SJSA1 (cell line): ENCODE measurements around the gene SLC22A15. TPM values are rescaled to one million over a fixed set of nuclear protein-coding genes. Genes with fewer than 3 reads are reported as not detected.

Source experiments
- DNase-seq, 2 experiments: peaks; one replicate each; pipeline ENCODE4 v3.0.0-alpha.2; 2015 to 2020; ENCODE audit warnings: low spot score in 2 of 2, low read depth in 1 of 2
- H3K27ac ChIP-seq: fragments of 250-450 bp; sonication (Bioruptor Pico); 2 replicates; pipeline ENCODE4 v1.5.1; 2020; ENCODE audit warnings: mild to moderate bottlenecking, moderate library complexity
- H3K27me3 ChIP-seq: fragments of 250-450 bp; sonication (Bioruptor Pico); replicated peaks from 2 replicates; pipeline ENCODE4 v1.5.1; 2020; ENCODE audit warnings: mild to moderate bottlenecking, moderate library complexity
- H3K36me3 ChIP-seq: fragments of 250-450 bp; sonication (Bioruptor Pico); 2 replicates; pipeline ENCODE4 v1.5.1; 2020; ENCODE audit warnings: mild to moderate bottlenecking
- H3K4me1 ChIP-seq: fragments of 250-450 bp; sonication (Bioruptor Pico); replicated peaks from 2 replicates; pipeline ENCODE4 v1.6.1; 2021; ENCODE audit warnings: mild to moderate bottlenecking
- H3K4me3 ChIP-seq: fragments of 250-450 bp; sonication (Bioruptor Pico); 2 replicates; pipeline ENCODE4 v1.5.1; 2020; ENCODE audit warnings: mild to moderate bottlenecking
- H3K9me3 ChIP-seq: fragments of 250-450 bp; sonication (Bioruptor Pico); replicated peaks from 2 replicates; pipeline ENCODE4 v1.5.1; 2020; ENCODE audit warnings: mild to moderate bottlenecking
- total RNA-seq: library from RNA; depleted of rRNA; stranded (reverse); fragments of >200 nt; shearing (Covaris generic); gene quantifications from 2 replicates; pipeline ENCODE4 v1.2.3, GENCODE V29; 2014; rRNA removed

SLC22A15 gene
- 0.94 and 4.7 TPM in 2 replicates for total RNA-seq

DNA sequence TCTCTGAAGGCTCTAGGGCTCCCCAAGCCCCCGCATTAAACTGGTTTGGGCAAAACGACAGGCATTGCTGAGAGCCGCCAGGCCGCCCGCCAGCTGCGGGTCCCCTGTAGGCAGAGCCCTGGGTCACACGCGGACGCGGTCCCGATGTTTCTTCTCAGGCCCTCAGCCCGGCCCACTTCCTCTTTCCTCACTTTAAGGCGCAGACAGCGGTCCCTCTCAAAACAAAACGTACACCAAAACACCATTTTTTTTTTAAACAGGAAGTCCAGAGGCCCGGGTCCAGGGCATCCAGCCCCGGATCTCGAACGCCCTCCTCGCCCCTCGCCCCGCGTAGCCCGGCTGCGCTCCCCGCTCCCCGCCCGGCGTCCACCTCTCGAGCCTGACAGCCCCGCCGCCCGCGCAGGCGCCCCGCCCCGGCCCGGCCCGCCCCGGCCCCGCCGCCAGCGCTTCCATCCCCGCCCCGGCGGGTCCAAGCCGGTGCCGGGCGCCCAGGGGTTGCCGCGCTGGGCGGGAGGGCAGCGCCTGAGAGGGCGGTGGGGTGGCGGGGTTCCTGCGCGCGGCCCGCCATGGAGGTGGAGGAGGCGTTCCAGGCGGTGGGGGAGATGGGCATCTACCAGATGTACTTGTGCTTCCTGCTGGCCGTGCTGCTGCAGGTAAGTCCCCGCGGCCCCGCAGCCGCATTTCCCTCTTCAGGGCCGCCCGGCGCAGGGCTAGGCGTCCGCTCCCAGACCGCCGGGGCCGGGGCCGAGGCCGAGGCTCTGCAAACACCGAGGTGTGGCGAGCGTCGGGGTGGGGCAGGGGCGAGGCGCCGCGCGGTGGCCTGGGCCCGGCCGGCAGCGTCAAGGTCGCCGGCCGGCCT, at the start of gene SLC22A15:
SLC22A15 (plus strand) TSS at position 452 of the 859 bp plus-strand sequence; CDS start at position 567, 115 bp downstream.
- Histone ChIP-seq H3K36me3 (no peaks in the 10 kb centered on the region), H3K4me1 (peaks cover 14% of the 10 kb centered on the region), H3K9me3 (no peaks in the 10 kb centered on the region), H3K27me3 (no peaks in the 10 kb centered on the region), H3K27ac (no peak within 1 kb of the TSS), H3K4me3 (peak within 1 kb of the TSS; percentile 61)
- peak; percentile 59 to 63 for DNase-seq

DNA sequence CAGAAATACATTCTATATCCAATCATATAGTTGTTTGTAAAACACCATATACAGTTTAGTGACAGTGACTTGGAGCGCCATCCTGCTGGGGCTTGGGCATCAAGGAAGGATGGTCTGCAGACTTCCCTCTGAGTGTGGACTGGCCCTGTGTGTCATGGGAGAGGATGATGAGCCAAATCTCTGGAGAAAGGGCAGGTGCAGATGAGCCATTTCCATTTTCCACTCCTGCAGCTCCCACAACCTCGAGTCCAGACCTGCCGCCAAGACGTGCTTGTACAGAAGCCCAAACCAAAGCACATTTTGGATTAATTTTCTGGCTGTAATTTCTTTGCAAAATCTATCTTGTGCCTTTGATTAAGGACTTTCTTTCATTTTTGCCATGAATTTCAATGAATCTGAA, 48.3 kb upstream of the SLC22A15 start:
- Histone ChIP-seq H3K27me3 (no peaks in the 10 kb centered on the region), H3K9me3 (no peaks in the 10 kb centered on the region)

DNA sequence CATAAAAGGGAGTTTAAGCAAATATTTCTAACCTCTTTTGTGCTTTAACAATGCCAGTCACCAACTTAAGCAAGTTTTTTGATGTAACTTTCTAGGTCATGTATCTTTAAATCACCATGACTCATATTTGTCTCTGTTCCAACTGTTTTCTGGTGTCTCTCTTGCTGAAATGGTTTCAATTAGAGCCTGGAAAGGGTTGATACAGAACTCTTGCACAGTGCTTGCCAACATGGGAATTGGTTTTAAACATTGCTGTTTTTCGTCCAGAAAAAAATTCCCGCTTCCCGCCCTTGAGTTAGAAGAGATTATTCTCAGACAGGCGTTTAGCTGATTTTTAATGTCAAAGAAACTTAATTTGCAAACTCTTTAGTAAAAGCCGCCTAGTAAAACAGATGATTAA, 46.4 kb upstream of the SLC22A15 start:
- no peak overlapping the region for H3K4me3 ChIP-seq
- DNase-seq, result peak in 1 of 2 experiments; percentile 36
- H3K9me3 ChIP-seq, result no peaks in the 10 kb centered on the region
- H3K27me3 ChIP-seq, result no peaks in the 10 kb centered on the region
- H3K36me3 ChIP-seq, result no peaks in the 10 kb centered on the region
- no peaks in the 10 kb centered on the region for H3K4me1 ChIP-seq
- 0 out of 2 replicates have a peak overlapping the region, but pooled peaks have one; percentile 7 for H3K27ac ChIP-seq

More for the DNA sequence above, 48.3 kb upstream of the SLC22A15 start:
- Histone ChIP-seq H3K4me1 (no peaks in the 10 kb centered on the region), H3K27ac (no peak overlapping the region), H3K4me3 (no peak overlapping the region), H3K36me3 (no peaks in the 10 kb centered on the region)
- no peak for DNase-seq

DNA sequence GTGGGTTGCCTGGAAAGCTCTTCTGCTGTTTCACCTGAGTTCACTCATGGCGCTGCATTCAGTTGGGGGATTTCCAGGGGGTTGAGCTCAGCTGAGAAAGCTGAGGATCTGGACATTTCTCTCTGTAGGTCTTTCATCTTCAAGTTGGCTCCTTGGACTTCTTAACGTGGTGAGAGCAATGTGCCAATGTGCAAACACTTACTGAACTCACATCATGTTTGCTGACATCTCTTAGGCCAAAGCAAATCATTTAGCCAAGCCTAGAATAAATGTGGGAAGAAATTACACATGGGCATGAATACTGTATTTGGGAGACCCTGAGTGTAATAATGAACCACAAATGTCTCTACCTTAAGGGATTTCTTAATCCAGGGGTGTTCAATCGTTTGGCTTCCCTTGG, 42.7 kb upstream of the SLC22A15 start:
- DNase-seq, result no peak
- no peak overlapping the region for H3K27ac ChIP-seq

DNA sequence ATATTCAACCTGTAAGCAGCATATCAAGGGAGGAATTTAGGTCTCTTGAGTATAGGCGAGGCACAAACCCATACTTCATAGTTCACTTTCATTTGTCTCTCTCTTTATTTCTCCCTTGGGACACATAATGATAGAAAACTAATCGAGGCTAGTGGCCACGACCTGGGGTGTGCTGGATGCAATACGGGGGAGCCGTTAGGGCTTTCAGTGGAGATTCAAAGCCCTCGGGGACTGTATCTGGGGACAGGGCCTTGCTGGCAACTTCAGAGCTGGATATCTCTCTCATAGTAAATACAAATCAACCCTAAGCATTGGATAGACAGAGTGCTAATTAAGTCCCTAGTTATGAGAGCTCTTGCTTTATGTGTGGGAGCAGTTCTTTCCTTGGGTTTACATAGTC, 36.9 kb upstream of the SLC22A15 start:
- no peak overlapping the region for H3K4me3 ChIP-seq
- no peaks in the 10 kb centered on the region for H3K9me3 ChIP-seq
- H3K27ac ChIP-seq, result no peak overlapping the region
- no peaks in the 10 kb centered on the region for H3K36me3 ChIP-seq
- no peaks in the 10 kb centered on the region for H3K4me1 ChIP-seq
- no peak for DNase-seq
- H3K27me3 ChIP-seq, result no peaks in the 10 kb centered on the region

More for the DNA sequence above, 42.7 kb upstream of the SLC22A15 start:
- no peaks in the 10 kb centered on the region for H3K27me3 ChIP-seq
- no peak overlapping the region for H3K4me3 ChIP-seq
- H3K36me3 ChIP-seq, result no peaks in the 10 kb centered on the region
- H3K4me1 ChIP-seq, result no peaks in the 10 kb centered on the region
- no peaks in the 10 kb centered on the region for H3K9me3 ChIP-seq

DNA sequence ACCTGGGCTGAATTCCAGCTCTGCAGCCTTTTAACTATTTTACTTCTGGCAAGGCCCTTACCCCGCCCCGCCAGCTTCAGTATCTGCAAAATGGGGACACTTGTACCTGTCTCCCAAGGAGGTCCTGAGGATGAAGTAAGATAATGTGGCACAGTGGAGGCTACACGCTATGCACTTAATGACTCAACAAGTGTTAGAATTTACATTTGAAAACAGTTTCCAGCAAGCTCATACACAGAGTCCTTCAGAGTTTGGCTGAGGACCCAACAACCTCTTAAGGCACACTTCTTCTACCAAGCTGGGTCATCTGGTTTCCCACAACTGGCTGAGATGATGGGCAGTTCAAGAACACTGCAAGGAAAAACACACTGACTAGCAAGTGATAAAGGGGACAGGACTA, 30.2 kb upstream of the SLC22A15 start:
- no peak for DNase-seq
- Histone ChIP-seq H3K4me1 (peaks cover 7% of the 10 kb centered on the region; the same call in 1 of the 2 replicates), H3K4me3 (no peak overlapping the region), H3K36me3 (no peaks in the 10 kb centered on the region), H3K9me3 (no peaks in the 10 kb centered on the region), H3K27me3 (no peaks in the 10 kb centered on the region), H3K27ac (no peak overlapping the region)

DNA sequence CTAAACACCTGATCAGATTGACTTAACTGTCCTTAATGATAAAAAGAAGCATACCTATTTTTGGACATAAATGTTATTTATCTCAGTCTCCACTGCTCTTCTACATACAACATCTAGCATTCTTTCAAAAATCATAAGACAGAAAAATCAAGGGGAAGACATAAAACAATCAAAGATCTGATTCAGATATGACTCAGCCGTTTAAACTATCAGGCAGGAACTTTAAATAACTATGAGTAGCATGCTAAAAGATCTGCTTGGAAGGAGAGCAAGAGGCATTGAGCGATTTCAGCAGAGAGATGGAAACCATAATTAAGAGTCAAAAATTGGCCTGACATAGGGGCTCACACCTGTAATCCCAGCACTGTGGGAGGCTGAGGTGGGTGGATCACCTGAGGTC, 27.2 kb upstream of the SLC22A15 start:
- no peak overlapping the region for H3K4me3 ChIP-seq
- H3K27ac ChIP-seq, result no peak overlapping the region
- no peaks in the 10 kb centered on the region for H3K9me3 ChIP-seq
- no peaks in the 10 kb centered on the region for H3K36me3 ChIP-seq
- DNase-seq, result no peak
- H3K4me1 ChIP-seq, result peaks cover 7% of the 10 kb centered on the region; the same call in 1 of the 2 replicates
- no peaks in the 10 kb centered on the region for H3K27me3 ChIP-seq

- H3K27me3 ChIP-seq, result no peaks in the 10 kb centered on the region
- no peaks in the 10 kb centered on the region for H3K9me3 ChIP-seq
- H3K4me1 ChIP-seq, result peaks cover 7% of the 10 kb centered on the region; the same call in 1 of the 2 replicates
- DNase-seq, result no peak
- no peaks in the 10 kb centered on the region for H3K36me3 ChIP-seq
- no peak overlapping the region for H3K27ac ChIP-seq
- H3K4me3 ChIP-seq, result no peak overlapping the region
These were observed 24.8 kb upstream of the SLC22A15 start for GRCh38 chr1:115951560-115951959.

DNA sequence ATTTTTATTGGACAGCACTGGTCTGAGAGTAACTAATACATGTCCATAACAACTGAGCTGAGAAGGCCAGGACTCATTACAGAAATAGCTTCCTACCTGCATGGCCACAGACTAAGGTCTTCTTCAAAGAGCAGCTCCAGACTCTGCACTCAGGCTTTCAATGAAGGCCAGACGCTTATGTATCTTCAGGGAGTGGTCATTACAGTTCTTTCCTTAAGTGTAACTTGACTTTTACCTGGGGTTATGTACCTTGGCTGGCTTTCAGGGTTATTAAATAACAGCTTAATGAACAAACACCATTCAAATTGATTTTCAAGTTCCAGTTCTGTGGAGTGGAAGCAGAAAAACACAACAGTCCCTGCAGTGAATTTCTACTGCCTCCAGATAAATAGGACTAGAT, 23.8 kb upstream of the SLC22A15 start:
- no peak for DNase-seq
- Histone ChIP-seq H3K27ac (no peak overlapping the region), H3K36me3 (no peaks in the 10 kb centered on the region), H3K4me1 (peaks cover 7% of the 10 kb centered on the region; the same call in 1 of the 2 replicates), H3K4me3 (no peak overlapping the region), H3K27me3 (no peaks in the 10 kb centered on the region), H3K9me3 (no peaks in the 10 kb centered on the region)

DNA sequence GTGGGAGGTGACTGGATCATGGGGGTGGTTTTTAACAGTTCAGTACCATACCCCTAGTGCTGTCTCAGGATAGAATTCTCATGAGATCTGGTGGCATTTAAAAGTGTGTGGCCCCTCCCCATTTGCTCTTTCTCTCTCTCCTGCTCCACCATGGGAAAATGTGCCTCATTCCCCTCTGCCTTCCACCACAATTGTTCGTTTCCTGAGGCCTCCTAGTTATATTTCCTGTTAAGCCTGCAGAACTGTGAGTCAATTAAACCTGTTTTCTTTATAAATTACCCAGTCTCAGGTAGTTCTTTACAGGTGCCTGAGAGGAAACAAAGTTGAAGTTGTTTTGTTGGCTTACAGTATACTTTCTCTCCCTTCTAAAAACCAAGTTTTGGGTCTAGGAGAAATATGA, 23.1 kb upstream of the SLC22A15 start:
- Histone ChIP-seq H3K36me3 (no peaks in the 10 kb centered on the region), H3K27ac (no peak overlapping the region), H3K9me3 (no peaks in the 10 kb centered on the region), H3K4me1 (peaks cover 7% of the 10 kb centered on the region; the same call in 1 of the 2 replicates), H3K4me3 (no peak overlapping the region), H3K27me3 (no peaks in the 10 kb centered on the region)
- DNase-seq, result no peak

DNA sequence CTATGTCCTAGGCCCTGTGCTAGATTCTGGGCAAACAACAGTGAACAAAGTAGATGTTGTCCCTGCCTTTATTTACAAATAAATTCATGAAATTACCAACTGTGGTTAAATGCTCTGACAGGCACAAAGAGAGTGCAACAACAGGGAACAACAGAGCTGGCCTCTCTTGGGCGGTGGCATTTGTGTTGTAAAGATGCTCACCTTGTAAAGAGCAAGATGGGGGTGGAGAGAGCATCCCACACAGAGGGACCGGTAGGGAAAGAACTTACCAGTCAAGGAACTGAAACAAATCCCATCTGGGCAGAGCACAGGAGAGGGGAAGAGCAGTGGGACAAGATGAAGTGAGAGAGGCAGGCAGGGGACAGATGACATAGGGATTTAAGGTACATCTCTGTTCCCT, 21.6 kb upstream of the SLC22A15 start:
- Histone ChIP-seq H3K36me3 (no peaks in the 10 kb centered on the region), H3K27me3 (no peaks in the 10 kb centered on the region), H3K9me3 (no peaks in the 10 kb centered on the region), H3K27ac (no peak overlapping the region), H3K4me1 (peaks cover 2% of the 10 kb centered on the region; the same call in 1 of the 2 replicates), H3K4me3 (no peak overlapping the region)
- DNase-seq, result no peak

GRCh38 chr1:115955228-115955627, 21.1 kb upstream of the SLC22A15 start:
- Histone ChIP-seq H3K36me3 (no peaks in the 10 kb centered on the region), H3K9me3 (no peaks in the 10 kb centered on the region), H3K27ac (no peak overlapping the region), H3K27me3 (no peaks in the 10 kb centered on the region), H3K4me1 (no peaks in the 10 kb centered on the region), H3K4me3 (no peak overlapping the region)
- DNase-seq, result no peak

- DNase-seq, result no peak
- Histone ChIP-seq H3K4me3 (no peak overlapping the region), H3K36me3 (no peaks in the 10 kb centered on the region), H3K9me3 (no peaks in the 10 kb centered on the region), H3K4me1 (no peaks in the 10 kb centered on the region), H3K27ac (no peak overlapping the region), H3K27me3 (no peaks in the 10 kb centered on the region)
These were observed 17.4 kb upstream of the SLC22A15 start for GRCh38 chr1:115958866-115959265.

DNA sequence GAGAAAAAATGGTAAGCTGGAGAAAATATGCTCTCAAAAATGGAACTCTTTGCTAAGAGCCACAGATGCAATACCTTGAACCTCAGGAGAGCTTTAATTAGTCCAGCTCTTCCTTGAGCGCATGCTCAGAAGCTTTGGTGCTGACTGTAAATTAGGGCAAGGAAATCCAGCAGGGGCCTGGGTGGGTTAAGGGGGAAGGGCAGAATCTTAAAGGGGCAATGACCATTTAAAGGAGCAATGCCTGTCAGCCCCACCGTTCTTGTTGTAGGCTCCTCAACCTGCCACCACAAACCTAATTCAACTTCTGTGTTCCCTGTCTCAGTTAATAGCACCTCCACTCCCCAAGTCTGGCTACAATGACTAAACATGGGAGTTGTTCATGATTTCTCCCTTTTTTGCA, 6.8 kb upstream of the SLC22A15 start:
- no peak overlapping the region for H3K27ac ChIP-seq
- no peaks in the 10 kb centered on the region for H3K9me3 ChIP-seq
- H3K4me3 ChIP-seq, result no peak overlapping the region
- H3K4me1 ChIP-seq, result no peaks in the 10 kb centered on the region
- DNase-seq, result no peak
- H3K36me3 ChIP-seq, result no peaks in the 10 kb centered on the region
- H3K27me3 ChIP-seq, result peaks cover 11% of the 10 kb centered on the region; the same call in 1 of the 2 replicates
